Spinal cord (tissue), 10 donors: ENCODE data around the gene GLP2R. TPM values are rescaled to one million over a fixed set of nuclear protein-coding genes. Genes with fewer than 3 reads are reported as not detected.
"Not testable (repeated sequence)": the region's sequence is repeated elsewhere in the genome, so short reads cannot be mapped to it uniquely, and the experiment has no call there.

Experiments used
- DNase-seq, 6 donors: peaks; one replicate each; pipeline versions ENCODE4 v3.0.0 to v3.0.0-alpha.2; 2013 to 2015; ENCODE audit warnings: low spot score in 6 of 6, low read depth in 4 of 6
- H3K27ac ChIP-seq: one replicate; pipeline ENCODE4 v1.5.1; 2013; ENCODE audit warnings: low read depth, low read length, control low read depth
- H3K27me3 ChIP-seq: one replicate; pipeline ENCODE4 v1.6.1; 2013; ENCODE audit warnings: low read length; ENCODE audit not compliant: control insufficient read depth, insufficient read depth
- H3K36me3 ChIP-seq: one replicate; pipeline ENCODE4 v1.6.1; 2013; ENCODE audit warnings: low read length; ENCODE audit not compliant: control insufficient read depth, insufficient read depth
- H3K4me1 ChIP-seq: one replicate; pipeline ENCODE4 v1.6.1; 2013; ENCODE audit warnings: low read length; ENCODE audit not compliant: control insufficient read depth, insufficient read depth
- H3K4me3 ChIP-seq: one replicate; pipeline ENCODE4 v1.5.1; 2013; ENCODE audit warnings: low read depth, low read length, control low read depth
- H3K9me3 ChIP-seq: one replicate; pipeline ENCODE4 v1.6.1; 2013; ENCODE audit warnings: low read length; ENCODE audit not compliant: control insufficient read depth, insufficient read depth
- WGBS: methylation state at CpG from one replicate; pipeline ENCODE4 v1.1.5; 2013; ENCODE audit warnings: missing lambda C conversion rate; ENCODE audit not compliant: insufficient coverage; 5-methylcytosine and 5-hydroxymethylcytosine counted together
- polyA plus RNA-seq, 2 donors: library from polyadenylated mRNA; unstranded; fragments of 120-200 nt; gene quantifications; one replicate each; pipeline ENCODE4 v1.2.1, GENCODE V29; 2013; ENCODE audit not compliant: insufficient read length in 2 of 2
- total RNA-seq, 2 donors: library from RNA; depleted of rRNA in 1 of 2; stranded (reverse); fragments of 120-200 nt in 1 of 2; fragments of >200 nt in 1 of 2; gene quantifications; one replicate each; pipeline versions ENCODE4 v1.2.3 to v1.2.4, GENCODE V29; 2013 to 2014
- donor health status: healthy.

GLP2R gene
- total and polyA plus RNA-seq, 4 donors: 0.11 to 1.8 (median 0.94) TPM

- H3K27me3 ChIP-seq: no peaks in the 10 kb centered on the region
- no peaks in the 10 kb centered on the region for H3K9me3 ChIP-seq
- DNase-seq: no peak
- peaks cover 22% of the 10 kb centered on the region for H3K4me1 ChIP-seq
- no peak overlapping the region for H3K4me3 ChIP-seq
- 87% methylated on average over 11 of the region's 12 CpGs for WGBS
- H3K36me3 ChIP-seq: peaks cover 16% of the 10 kb centered on the region
- H3K27ac ChIP-seq: no peak overlapping the region
Measured at GRCh38 chr17:9911089-9911488, 85.4 kb downstream of the GLP2R start.

- Histone ChIP-seq H3K4me1 (peaks cover 22% of the 10 kb centered on the region), H3K9me3 (no peaks in the 10 kb centered on the region), H3K36me3 (peaks cover 28% of the 10 kb centered on the region), H3K27ac (no peak overlapping the region), H3K27me3 (no peaks in the 10 kb centered on the region), H3K4me3 (no peak overlapping the region)
- 65% methylated on average over 10 of the region's 18 CpGs for WGBS
- peak in 2 of 6 donors; percentile 63 to 86 for DNase-seq
Measured at GRCh38 chr17:9912121-9913099, 86.7 kb downstream of the GLP2R start.

- H3K4me3 ChIP-seq: no peak overlapping the region
- H3K27ac ChIP-seq: no peak overlapping the region
- H3K4me1 ChIP-seq: peaks cover 19% of the 10 kb centered on the region
- no peaks in the 10 kb centered on the region for H3K27me3 ChIP-seq
- no peaks in the 10 kb centered on the region for H3K9me3 ChIP-seq
- H3K36me3 ChIP-seq: peaks cover 39% of the 10 kb centered on the region
- 51% methylated on average over 4 of the region's 5 CpGs for WGBS
- DNase-seq: no peak
Measured at GRCh38 chr17:9913476-9913875, 87.8 kb downstream of the GLP2R start.

- H3K27me3 ChIP-seq: no peaks in the 10 kb centered on the region
- H3K36me3 ChIP-seq: peaks cover 45% of the 10 kb centered on the region
Measured at GRCh38 chr17:9916108-9916507, 90.4 kb downstream of the GLP2R start.

GRCh38 chr17:9917131-9917530 is 91.4 kb downstream of the GLP2R start:
- H3K36me3 ChIP-seq: peaks cover 42% of the 10 kb centered on the region
- no peak overlapping the region for H3K4me3 ChIP-seq
- H3K27ac ChIP-seq: no peak overlapping the region
- no peak for DNase-seq
- peaks cover 12% of the 10 kb centered on the region for H3K4me1 ChIP-seq
- WGBS: 88% methylated on average over 11 of the region's 13 CpGs
- H3K27me3 ChIP-seq: no peaks in the 10 kb centered on the region
- no peaks in the 10 kb centered on the region for H3K9me3 ChIP-seq

More at GRCh38 chr17:9916108-9916507, 90.4 kb downstream of the GLP2R start:
- Histone ChIP-seq H3K27ac (no peak overlapping the region), H3K9me3 (no peaks in the 10 kb centered on the region), H3K4me1 (peaks cover 19% of the 10 kb centered on the region), H3K4me3 (no peak overlapping the region)
- 90% methylated on average over 8 of the region's 8 CpGs for WGBS
- DNase-seq: no peak

- no peak overlapping the region for H3K27ac ChIP-seq
Measured at GRCh38 chr17:9917801-9918200, 92.1 kb downstream of the GLP2R start.

GRCh38 chr17:9918352-9918751 is 92.6 kb downstream of the GLP2R start:
- WGBS: 94% methylated on average over 5 of the region's 8 CpGs
- H3K9me3 ChIP-seq: no peaks in the 10 kb centered on the region
- peaks cover 7% of the 10 kb centered on the region for H3K4me1 ChIP-seq
- no peak for DNase-seq
- H3K27ac ChIP-seq: no peak overlapping the region
- H3K4me3 ChIP-seq: no peak overlapping the region
- H3K36me3 ChIP-seq: peaks cover 42% of the 10 kb centered on the region
- no peaks in the 10 kb centered on the region for H3K27me3 ChIP-seq

More at GRCh38 chr17:9917801-9918200, 92.1 kb downstream of the GLP2R start:
- H3K4me3 ChIP-seq: no peak overlapping the region
- WGBS: 89% methylated on average over 18 of the region's 19 CpGs
- H3K36me3 ChIP-seq: peaks cover 42% of the 10 kb centered on the region
- no peaks in the 10 kb centered on the region for H3K27me3 ChIP-seq
- peaks cover 7% of the 10 kb centered on the region for H3K4me1 ChIP-seq
- no peak for DNase-seq
- no peaks in the 10 kb centered on the region for H3K9me3 ChIP-seq

- no peaks in the 10 kb centered on the region for H3K9me3 ChIP-seq
- H3K27ac ChIP-seq: no peak overlapping the region
- no peak overlapping the region for H3K4me3 ChIP-seq
- DNase-seq: no peak
- H3K27me3 ChIP-seq: no peaks in the 10 kb centered on the region
- WGBS: 97% methylated on average over 5 of the region's 5 CpGs
- peaks cover 4% of the 10 kb centered on the region for H3K4me1 ChIP-seq
- peaks cover 42% of the 10 kb centered on the region for H3K36me3 ChIP-seq
Measured at GRCh38 chr17:9918804-9919352, 93.2 kb downstream of the GLP2R start.

GRCh38 chr17:9921216-9921615 is 95.5 kb downstream of the GLP2R start:
- WGBS: 95% methylated on average over 9 of the region's 13 CpGs

More at GRCh38 chr17:9921216-9921615, 95.5 kb downstream of the GLP2R start:
- not testable (repeated sequence) for H3K9me3 ChIP-seq, DNase-seq, H3K27ac ChIP-seq, H3K27me3 ChIP-seq, H3K4me3 ChIP-seq, H3K4me1 ChIP-seq
- peaks cover 42% of the 10 kb centered on the region for H3K36me3 ChIP-seq
